Caki2 (cell line): ENCODE data around the gene PHYHIPL. TPM values are rescaled to one million over a fixed set of nuclear protein-coding genes. Genes with fewer than 3 reads are reported as not detected.
A peak's percentile ranks its signal among the peaks of the same experiment; 100 is the strongest.
"Not testable (repeated sequence)": the region's sequence is repeated elsewhere in the genome, so short reads cannot be mapped to it uniquely, and the experiment has no call there.

Source experiments
- DNase-seq: peaks from one replicate; pipeline ENCODE4 v3.0.0-alpha.2; 2015; ENCODE audit warnings: low read depth
- in situ Hi-C: cut with HindIII; loops from 2 replicates; pipeline ENCODE4 v1.10.0; 2016; ENCODE audit warnings: low sequenced_read_pairs, low pct_unique_long_range_greater_than_20kb, mixed read lengths
- total RNA-seq: library from RNA; depleted of rRNA; stranded (reverse); fragments of >200 nt; shearing (Covaris generic); gene quantifications from 2 replicates; pipeline ENCODE4 v1.2.3, GENCODE V29; 2014; ENCODE audit warnings: low replicate concordance

The PHYHIPL gene
- total RNA-seq, 1 experiment from 2014 or later, result 2.2 TPM

DNA sequence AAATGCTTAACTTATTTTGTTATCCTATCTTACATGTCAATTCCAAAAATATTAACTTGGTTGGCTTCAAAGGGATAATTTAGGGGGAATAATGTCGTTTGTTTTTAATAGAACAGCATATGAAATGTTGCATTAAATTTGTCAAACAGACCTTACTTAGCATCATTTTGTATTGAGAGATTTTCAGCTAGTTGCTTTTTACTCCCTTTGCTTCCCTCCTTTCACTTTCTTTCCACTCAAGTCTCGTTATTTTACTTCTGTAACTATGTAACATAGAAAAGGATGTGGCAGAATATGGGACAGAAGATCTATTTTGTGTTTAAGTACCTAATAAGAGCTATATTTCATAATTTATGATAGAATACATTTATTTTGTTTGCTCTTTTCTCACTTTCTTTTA is 2.6 kb downstream of the PHYHIPL start:
- no peak for DNase-seq
- in situ Hi-C loops, result no loop called here

DNA sequence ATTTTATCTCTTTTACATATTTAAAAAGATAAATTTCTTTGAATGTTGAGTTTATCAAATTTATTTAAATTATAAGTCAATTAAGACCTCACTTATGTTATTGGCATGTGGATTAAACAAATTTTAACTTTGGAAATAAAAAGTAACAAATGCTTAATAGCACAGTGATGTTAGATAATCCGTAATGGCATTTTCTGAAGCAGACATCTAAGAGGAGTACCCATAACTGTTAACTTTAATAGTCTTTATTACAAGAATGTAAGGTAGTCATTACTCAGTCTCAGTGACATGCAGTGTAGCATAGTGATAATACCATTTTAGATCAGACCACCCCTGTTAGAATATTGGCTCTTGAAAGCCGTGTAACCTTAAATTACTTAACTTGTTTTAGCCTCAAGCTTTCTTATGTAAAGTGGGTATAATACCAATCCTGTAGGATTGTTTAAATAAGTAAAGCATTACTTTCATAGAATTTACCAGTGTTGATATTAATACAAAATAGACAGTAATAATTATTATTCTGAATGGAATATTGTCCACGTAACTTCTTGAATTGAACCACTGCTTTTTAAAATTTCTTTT is 4.3 kb downstream of the PHYHIPL start:
- in situ Hi-C loops, result no loop called here
- DNase-seq, result no peak

DNA sequence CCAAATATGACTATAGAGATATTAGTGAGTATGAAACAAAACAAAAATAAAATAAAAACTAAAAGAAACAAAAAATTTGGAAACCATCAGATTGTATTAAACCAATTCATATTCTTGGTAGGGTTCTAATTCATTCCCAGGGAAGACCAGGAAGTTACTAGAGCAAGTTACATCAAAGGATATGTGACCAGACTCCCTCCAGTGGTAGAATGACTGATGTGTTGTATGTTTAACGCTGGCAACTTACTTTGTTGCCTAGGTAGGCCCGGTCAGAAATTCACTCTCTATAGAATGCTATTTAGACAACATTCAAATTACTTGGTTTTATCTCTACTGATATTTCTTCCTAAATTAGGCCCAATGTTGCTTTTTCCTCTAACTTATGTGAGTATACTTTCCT is 5.2 kb downstream of the PHYHIPL start:
- in situ Hi-C loops, result no loop called here

GRCh38 chr10:59190332-59190731 is 13.9 kb downstream of the PHYHIPL start:
- in situ Hi-C loops, result no loop called here
- no peak for DNase-seq

More for the DNA sequence above, 5.2 kb downstream of the PHYHIPL start:
- DNase-seq, result peak; percentile 60

DNA sequence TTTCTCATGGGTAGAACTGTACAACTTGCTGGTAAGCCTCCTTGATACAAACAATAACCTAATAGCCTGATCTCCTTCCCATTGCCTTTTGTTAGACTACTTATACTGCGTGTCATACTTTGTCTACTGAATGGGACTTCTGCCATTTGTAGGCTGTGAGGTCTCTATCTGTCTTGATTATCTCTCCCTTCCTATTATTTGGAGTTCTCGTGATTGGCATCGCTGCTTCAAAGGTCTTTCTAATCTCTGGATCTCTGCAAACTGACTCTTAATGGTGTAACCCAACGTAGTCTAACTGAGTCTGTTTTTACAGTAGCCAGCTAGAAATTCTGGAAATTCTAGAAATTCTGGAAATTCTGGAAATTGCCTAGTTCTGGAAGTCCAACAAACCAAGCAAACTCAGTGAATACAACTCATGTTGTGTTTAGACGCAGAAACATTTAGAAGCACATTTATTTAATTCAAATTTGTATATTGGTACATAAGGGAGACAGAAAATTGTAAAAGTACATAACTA is 29.8 kb downstream of the PHYHIPL start:
- DNase-seq, result no peak
- in situ Hi-C loops, result no loop called here

- no peak for DNase-seq
- in situ Hi-C loops, result no loop called here
These were observed 35.9 kb downstream of the PHYHIPL start for GRCh38 chr10:59212301-59212798.

- in situ Hi-C loops, result no loop called here
- no peak for DNase-seq
These were observed 37.7 kb downstream of the PHYHIPL start for GRCh38 chr10:59214160-59214559.

DNA sequence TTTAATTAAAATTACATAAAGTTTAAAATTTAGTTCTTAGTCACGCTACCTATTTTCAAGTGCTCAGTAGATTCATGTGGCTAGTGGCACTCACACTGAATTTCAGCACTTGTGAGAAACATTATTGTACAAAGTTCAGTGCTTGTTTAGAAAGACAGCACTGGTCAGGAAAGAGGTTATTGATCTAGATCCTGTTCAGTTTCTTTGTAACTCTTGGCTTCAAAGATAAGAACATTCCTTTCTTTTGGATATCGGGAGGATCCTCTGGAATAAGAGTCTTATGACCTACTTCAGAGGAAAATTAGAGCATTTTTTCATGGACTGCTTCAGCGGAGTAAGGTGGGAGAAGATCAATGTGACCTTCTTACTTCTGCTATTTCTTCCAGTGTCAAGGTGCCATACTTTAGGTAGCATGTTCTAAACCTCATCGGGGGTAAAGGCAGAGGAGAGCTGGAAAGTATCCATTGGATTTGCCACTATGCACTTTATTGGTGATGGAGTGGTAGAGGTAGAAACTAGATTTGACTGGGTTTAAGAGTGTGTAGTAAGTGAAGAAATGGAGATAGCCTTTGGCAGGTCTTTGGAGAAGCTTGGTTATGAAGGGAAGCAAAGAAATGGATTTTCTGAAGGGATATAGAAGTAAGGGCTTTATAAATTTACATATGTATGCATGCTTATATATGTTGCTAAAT is 39.9 kb downstream of the PHYHIPL start:
- in situ Hi-C loops, result no loop called here
- DNase-seq, result no peak

DNA sequence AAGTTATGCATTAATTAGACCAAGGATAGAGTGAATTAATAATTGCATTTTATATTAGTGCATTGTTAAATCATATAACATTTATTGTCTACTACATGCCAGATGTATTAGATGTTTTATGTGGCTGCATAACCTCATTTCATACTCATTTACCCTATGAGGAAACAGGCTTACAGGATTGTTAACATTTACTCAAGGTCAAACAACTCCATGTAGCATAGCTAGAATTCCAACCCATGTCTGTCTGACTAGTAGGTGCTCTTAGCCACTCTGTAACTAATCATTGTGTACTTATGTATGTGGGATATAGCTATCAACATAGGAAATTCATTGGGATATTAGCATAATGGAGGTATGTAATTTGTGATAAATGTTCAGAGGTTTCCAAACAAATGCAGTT is 46.3 kb downstream of the PHYHIPL start:
- DNase-seq, result no peak
- in situ Hi-C loops, result no loop called here

GRCh38 chr10:59223597-59223996 is 47.2 kb downstream of the PHYHIPL start:
- DNase-seq, in situ Hi-C loops: not testable (repeated sequence)

DNA sequence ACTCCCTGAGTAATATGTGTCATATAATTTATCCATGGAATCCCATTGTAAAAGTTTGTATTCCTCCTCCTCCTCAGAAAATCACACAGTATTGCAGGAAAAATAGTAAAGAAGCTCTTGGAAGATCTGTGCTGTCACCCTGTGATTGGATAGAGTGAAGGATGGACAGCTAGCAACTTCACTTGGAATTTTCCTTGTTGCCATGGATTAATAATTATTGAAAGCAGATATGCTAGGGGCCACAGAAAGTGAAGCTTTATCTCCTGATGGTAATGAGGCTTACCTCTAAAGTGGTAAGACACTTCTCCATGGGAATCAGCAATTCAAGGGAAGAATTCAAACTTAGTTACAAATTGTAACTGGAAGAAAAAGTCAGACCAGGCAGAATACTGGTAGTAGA is 48.8 kb downstream of the PHYHIPL start:
- no peak for DNase-seq
- in situ Hi-C loops, result no loop called here

- no peak for DNase-seq
- in situ Hi-C loops, result no loop called here
These were observed 50.8 kb downstream of the PHYHIPL start for GRCh38 chr10:59227136-59227673.

- DNase-seq, result no peak
- in situ Hi-C loops, result no loop called here
These were observed 53.0 kb downstream of the PHYHIPL start for GRCh38 chr10:59229441-59229840.

DNA sequence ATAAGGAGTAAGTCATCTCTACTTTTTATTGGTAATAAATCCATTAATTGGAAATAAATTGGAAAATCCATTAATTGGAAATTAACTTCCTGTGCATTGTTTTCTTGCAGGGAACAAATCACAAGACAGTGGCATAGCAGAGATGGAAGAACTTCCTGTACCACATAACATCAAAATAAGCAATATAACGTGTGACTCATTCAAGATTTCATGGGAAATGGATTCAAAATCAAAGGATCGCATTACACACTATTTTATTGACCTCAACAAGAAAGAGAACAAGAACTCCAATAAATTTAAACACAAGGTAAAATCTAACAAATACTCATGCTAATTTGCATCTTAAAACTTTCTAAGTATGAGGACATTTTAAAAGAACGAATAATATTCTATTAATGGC is 57.8 kb downstream of the PHYHIPL start:
- in situ Hi-C loops, result no loop called here
- no peak for DNase-seq

- in situ Hi-C loops, result no loop called here
These were observed 58.5 kb downstream of the PHYHIPL start for GRCh38 chr10:59234816-59235429.

GRCh38 chr10:59236064-59236697 is 59.7 kb downstream of the PHYHIPL start:
- DNase-seq, result no peak
- in situ Hi-C loops, result no loop called here

More at GRCh38 chr10:59234816-59235429, 58.5 kb downstream of the PHYHIPL start:
- DNase-seq, result peak; percentile 24

GRCh38 chr10:59237775-59238174 is 61.3 kb downstream of the PHYHIPL start:
- no peak for DNase-seq
- in situ Hi-C loops, result no loop called here

DNA sequence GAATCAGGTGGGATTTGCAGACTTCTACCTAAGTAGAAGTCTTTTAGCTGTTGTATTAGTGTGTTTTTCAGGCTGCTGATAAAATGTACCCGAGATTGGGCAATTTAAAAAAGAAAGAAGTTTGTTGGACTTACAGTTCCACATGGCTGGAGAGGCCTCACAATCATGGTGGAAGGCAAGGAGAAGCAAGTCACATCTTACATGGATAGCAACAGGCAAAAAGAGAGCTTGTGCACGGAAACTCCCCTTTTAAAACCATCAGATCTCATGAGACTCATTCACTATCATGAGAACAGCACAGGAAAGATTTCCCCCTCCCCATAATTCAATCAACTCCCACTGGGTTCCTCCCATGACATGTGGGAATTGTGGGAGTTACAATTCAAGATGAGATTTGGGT is 62.7 kb downstream of the PHYHIPL start:
- DNase-seq, in situ Hi-C loops: not testable (repeated sequence)
